ENCODE data around the gene DESI1.
"Not testable (repeated sequence)": the region's sequence is repeated elsewhere in the genome, so short reads cannot be mapped to it uniquely, and the experiment has no call there.

The DESI1 gene

GRCh38 chr22:41620589-41621098 is at the start of gene DESI1:
TSS of gene DESI1 (minus strand) at chr22:41621043. CDS start at chr22:41620839, 204 bp downstream.
- TF ChIP-seq CTCF (IDR thresholded peaks at IDR 0.05; ENCODE audit: low read depth, low read length), result no peak
- peak within 1 kb of the TSS; percentile 66 for H3K4me3 ChIP-seq (ENCODE audit: low read depth, low read length)

DNA sequence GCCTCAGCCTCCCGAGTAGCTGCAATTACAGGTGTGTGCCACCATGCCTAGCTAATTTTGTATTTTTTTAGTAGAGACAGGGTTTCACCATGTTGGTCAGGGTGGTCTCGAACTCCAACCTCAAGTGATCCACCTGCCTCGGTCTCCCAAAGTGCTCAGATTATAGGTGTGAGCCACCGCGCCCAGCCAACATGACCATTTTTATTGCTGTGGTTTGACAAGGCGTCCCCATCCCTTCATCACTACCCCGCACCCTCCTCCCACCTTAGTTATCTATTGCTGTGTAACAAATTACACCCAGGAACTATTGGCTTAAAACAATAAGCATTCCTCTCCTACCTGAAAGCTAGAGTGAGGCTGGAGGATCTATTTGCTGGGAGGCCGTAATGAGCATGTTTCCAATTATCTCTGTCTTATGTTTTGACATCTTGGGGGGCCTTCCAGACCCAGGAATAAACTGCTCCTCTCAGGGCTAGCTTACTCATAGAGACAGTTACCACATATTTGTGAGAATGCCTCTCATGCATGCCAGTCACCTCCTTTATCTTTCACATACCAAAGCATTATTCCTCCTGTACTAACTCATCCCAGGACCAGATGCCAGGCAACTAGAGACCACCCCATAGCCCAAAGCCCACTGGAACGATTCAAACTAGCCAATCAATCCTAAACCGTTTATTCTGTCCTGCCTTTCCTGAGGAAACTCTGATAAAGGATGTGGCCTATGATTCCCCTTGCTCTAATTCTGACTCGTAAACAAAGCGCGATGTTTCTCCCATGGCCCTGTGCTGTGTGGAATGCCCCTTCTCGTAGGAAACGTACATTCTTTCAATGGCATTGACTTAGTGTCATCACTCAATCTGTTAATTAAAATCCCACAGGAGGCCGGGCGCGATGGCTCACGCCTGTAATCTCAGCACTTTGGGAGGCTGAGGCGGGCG is 48.4 kb upstream of the DESI1 start:
- no peak overlapping the region for H3K4me3 ChIP-seq (ENCODE audit: low read depth, low read length)
- TF ChIP-seq CTCF (IDR thresholded peaks at IDR 0.05; ENCODE audit: low read depth, low read length), result no peak

GRCh38 chr22:41664951-41665350 is 44.1 kb upstream of the DESI1 start:
- TF ChIP-seq CTCF (IDR thresholded peaks at IDR 0.05; ENCODE audit: low read depth, low read length), result no peak
- no peak overlapping the region for H3K4me3 ChIP-seq (ENCODE audit: low read depth, low read length)

GRCh38 chr22:41664490-41664889 is 43.6 kb upstream of the DESI1 start:
- TF ChIP-seq CTCF (IDR thresholded peaks at IDR 0.05; ENCODE audit: low read depth, low read length), result no peak
- no peak overlapping the region for H3K4me3 ChIP-seq (ENCODE audit: low read depth, low read length)

DNA sequence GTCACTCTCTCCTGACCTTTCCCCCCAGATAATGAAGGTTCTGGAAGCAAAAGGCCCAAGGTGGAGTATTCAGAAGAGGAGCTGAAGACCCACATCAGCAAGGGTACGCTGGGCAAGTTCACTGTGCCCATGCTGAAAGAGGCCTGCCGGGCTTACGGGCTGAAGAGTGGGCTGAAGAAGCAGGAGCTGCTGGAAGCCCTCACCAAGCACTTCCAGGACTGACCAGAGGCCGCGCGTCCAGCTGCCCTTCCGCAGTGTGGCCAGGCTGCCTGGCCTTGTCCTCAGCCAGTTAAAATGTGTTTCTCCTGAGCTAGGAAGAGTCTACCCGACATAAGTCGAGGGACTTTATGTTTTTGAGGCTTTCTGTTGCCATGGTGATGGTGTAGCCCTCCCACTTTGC is 42.8 kb upstream of the DESI1 start:
- H3K4me3 ChIP-seq (ENCODE audit: low read depth, low read length), result not testable (repeated sequence)

DNA sequence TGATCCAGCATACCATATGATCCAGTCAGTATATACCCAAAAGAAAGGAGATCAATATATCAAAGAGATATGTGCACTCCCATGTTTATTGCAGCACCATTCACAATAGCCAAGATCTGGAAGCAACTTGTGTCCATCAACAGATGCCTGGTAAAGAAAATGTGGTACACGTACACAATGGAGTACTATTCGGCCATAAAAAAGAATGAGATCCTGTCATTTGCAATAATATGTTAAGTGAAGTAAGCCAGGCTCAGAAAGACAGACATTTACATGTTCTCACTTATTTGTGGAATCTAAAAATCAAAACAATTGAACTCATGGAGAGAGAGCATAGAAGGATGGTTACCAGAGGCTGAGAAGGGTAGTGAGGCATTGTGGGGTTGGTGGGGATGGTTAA is 40.9 kb upstream of the DESI1 start:
- no peak overlapping the region for H3K4me3 ChIP-seq (ENCODE audit: low read depth, low read length)
- no peak for TF ChIP-seq CTCF (IDR thresholded peaks at IDR 0.05; ENCODE audit: low read depth, low read length)

DNA sequence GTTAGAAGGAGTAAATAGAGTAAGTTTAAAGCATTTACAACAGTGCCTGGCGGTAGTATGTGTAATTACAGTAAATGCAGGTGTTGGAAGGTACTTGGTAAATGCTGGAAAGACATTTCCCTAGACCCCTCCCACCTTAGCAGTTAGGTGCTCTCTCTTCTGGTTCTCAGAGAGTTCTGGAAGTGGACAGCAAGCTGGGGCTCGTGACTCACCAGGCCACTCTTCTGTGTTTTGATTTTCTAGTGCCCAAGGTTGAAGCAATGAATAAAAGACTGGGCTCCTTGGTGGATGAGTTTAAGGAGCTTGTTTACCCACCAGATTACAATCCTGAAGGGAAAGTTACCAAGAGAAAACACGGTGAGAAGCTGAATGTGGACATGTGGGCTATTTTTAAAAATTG is 40.2 kb upstream of the DESI1 start:
- TF ChIP-seq CTCF (IDR thresholded peaks at IDR 0.05; ENCODE audit: low read depth, low read length), result no peak
- no peak overlapping the region for H3K4me3 ChIP-seq (ENCODE audit: low read depth, low read length)
